ENCODE results near the gene DQX1.

DNA sequence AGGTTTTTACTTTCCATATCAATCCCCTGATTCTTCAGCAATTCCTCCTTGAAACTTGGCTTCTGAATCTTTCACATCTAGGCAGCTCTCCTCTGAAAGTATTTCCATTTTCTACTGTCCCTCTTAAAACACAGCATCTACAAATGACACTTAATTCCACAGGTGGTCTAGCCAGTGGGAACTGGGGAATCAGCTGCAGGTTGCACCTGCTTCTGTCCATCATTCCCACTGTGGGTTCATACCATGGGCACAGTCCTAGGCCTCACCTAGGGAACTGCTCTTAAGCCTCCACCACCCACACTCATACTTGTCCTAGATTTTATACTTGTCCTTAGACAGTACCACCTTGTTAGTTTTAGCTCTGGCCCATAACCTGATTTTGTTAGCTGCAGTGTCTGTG is 25.5 kb upstream of the DQX1 start:
- TF ChIP-seq CTCF (IDR thresholded peaks at IDR 0.05) (no peak), POLR2A (IDR thresholded peaks at IDR 0.05) (no peak)
